Natural killer cell (primary cell): Measurements from ENCODE around the gene IL18BP. TPM values are rescaled to one million over a fixed set of nuclear protein-coding genes. Genes with fewer than 3 reads are reported as not detected.

Experiments used
- ATAC-seq, 3 donors: fragments of 150-1000 bp in 2 of 3; fragments of 200-7000 bp in 1 of 3; cut with Tn5 transposase; 1 replicate in 1 of 3; 2 replicates in 2 of 3; pipeline ENCODE4 v1.10.0; 2021; ENCODE audit warnings: mild to moderate bottlenecking in 2 of 3, moderate library complexity in 2 of 3
- DNase-seq, 2 donors: peaks; one replicate each; pipeline versions ENCODE4 v3.0.0 to v3.0.0-alpha.2; 2013 to 2021; ENCODE audit warnings: mixed read lengths in 1 of 2
- H3K27ac ChIP-seq: one replicate; pipeline ENCODE4 v1.5.1; 2013; ENCODE audit warnings: mild to moderate bottlenecking, low read length
- H3K27me3 ChIP-seq: one replicate; pipeline ENCODE4 v1.6.1; 2013; ENCODE audit warnings: low read length; ENCODE audit not compliant: control insufficient read depth, insufficient read depth
- H3K36me3 ChIP-seq: one replicate; pipeline ENCODE4 v1.6.1; 2013; ENCODE audit warnings: low read length; ENCODE audit not compliant: control insufficient read depth, insufficient read depth
- H3K4me1 ChIP-seq: one replicate; pipeline ENCODE4 v1.6.1; 2013; ENCODE audit warnings: low read length; ENCODE audit not compliant: control insufficient read depth, insufficient read depth
- H3K4me3 ChIP-seq: one replicate; pipeline ENCODE4 v1.5.1; 2013; ENCODE audit warnings: low read length
- H3K9me3 ChIP-seq: one replicate; pipeline ENCODE4 v1.6.1; 2013; ENCODE audit warnings: low read length; ENCODE audit not compliant: control insufficient read depth, insufficient read depth
- H3K27ac Mint-ChIP-seq, 2 donors: one replicate each; pipeline ENCODE4 v1.8.0; 2022; ENCODE audit warnings: mild to moderate bottlenecking in 2 of 2, mixed read lengths in 2 of 2, moderate library complexity in 1 of 2
- H3K27me3 Mint-ChIP-seq, 2 donors: one replicate each; pipeline ENCODE4 v1.8.0; 2022; ENCODE audit warnings: low read depth in 2 of 2, mixed read lengths in 2 of 2
- H3K36me3 Mint-ChIP-seq: one replicate; pipeline ENCODE4 v1.8.0; 2022; ENCODE audit warnings: mixed read lengths
- H3K4me1 Mint-ChIP-seq, 2 donors: one replicate each; pipeline ENCODE4 v1.8.0; 2022; ENCODE audit warnings: mixed read lengths in 2 of 2
- H3K4me3 Mint-ChIP-seq: one replicate; pipeline ENCODE4 v1.8.0; 2022; ENCODE audit warnings: mild to moderate bottlenecking, moderate library complexity, mixed read lengths
- H3K9me3 Mint-ChIP-seq, 2 donors: one replicate each; pipeline ENCODE4 v1.8.0; 2022; ENCODE audit warnings: mixed read lengths in 2 of 2
- WGBS: methylation state at CpG from one replicate; pipeline ENCODE4 v1.1.7; 2013; ENCODE audit warnings: missing lambda C conversion rate; ENCODE audit not compliant: insufficient coverage; 5-methylcytosine and 5-hydroxymethylcytosine counted together
- intact Hi-C: fragments of 100-400 bp; cut with micrococcal nuclease; formaldehyde crosslinking; loops from one replicate; pipeline ENCODE4 v1.14.2; 2022
- total RNA-seq, 4 donors: library from RNA; stranded (reverse); fragments of 120-200 nt in 1 of 4; gene quantifications; one replicate each; pipeline versions ENCODE4 v1.2.3 to v1.2.4, GENCODE V29; 2013 to 2022
- TF ChIP-seq, protein P1 (sequence below): fragments of 200-600 bp; IDR thresholded peaks from one replicate; pipeline ENCODE4 v1.8.0; 2022; ENCODE audit warnings: antibody characterized with exemption

Gene IL18BP
- total RNA-seq, 3 donors from 2014 or later (not counting 1 experiment from before 2014, with no cell fraction given): 23.1 to 35.5 (median 27.2) TPM

DNA sequence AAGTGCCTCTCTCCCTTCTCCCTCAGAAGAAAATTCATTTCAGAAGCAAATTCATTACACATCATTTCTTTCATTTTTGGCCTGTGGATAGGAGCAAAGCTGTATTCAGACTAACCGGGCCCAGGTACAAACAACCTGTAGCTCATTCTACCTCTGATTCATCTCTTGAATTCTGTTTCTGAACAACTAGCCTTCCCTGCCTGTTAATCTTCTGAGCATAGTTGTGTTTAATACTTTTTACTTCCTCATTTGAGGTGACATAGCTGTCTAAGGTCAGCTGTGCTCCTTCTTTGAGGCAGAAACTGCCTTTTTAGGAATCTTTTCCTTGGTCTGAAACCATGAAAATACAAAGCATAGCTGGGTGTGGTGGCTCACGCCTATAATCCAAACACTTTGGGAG lies 12.6 kb upstream of the IL18BP start:
- Mint-ChIP-seq H3K27me3 (no peaks in the 10 kb centered on the region), H3K27ac (peak overlapping the region in 1 of 2 donors; percentile 70), H3K9me3 (no peaks in the 10 kb centered on the region), H3K36me3 (no peaks in the 10 kb centered on the region), H3K4me1 (peaks cover 0 to 4% of the 10 kb centered on the region in 2 donors), H3K4me3 (no peak overlapping the region)
- no peak for DNase-seq
- H3K27ac ChIP-seq: no peak overlapping the region
- TF ChIP-seq, protein P1, sequence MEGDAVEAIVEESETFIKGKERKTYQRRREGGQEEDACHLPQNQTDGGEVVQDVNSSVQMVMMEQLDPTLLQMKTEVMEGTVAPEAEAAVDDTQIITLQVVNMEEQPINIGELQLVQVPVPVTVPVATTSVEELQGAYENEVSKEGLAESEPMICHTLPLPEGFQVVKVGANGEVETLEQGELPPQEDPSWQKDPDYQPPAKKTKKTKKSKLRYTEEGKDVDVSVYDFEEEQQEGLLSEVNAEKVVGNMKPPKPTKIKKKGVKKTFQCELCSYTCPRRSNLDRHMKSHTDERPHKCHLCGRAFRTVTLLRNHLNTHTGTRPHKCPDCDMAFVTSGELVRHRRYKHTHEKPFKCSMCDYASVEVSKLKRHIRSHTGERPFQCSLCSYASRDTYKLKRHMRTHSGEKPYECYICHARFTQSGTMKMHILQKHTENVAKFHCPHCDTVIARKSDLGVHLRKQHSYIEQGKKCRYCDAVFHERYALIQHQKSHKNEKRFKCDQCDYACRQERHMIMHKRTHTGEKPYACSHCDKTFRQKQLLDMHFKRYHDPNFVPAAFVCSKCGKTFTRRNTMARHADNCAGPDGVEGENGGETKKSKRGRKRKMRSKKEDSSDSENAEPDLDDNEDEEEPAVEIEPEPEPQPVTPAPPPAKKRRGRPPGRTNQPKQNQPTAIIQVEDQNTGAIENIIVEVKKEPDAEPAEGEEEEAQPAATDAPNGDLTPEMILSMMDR: no peak
- intact Hi-C loops: no loop called here
- H3K36me3 ChIP-seq: peaks cover 11% of the 10 kb centered on the region
- H3K9me3 ChIP-seq: no peaks in the 10 kb centered on the region
- WGBS: 57% methylated on average over 2 of the region's 2 CpGs
- ATAC-seq: no peak
- H3K4me3 ChIP-seq: no peak overlapping the region
- no peaks in the 10 kb centered on the region for H3K4me1 ChIP-seq
- no peaks in the 10 kb centered on the region for H3K27me3 ChIP-seq

DNA sequence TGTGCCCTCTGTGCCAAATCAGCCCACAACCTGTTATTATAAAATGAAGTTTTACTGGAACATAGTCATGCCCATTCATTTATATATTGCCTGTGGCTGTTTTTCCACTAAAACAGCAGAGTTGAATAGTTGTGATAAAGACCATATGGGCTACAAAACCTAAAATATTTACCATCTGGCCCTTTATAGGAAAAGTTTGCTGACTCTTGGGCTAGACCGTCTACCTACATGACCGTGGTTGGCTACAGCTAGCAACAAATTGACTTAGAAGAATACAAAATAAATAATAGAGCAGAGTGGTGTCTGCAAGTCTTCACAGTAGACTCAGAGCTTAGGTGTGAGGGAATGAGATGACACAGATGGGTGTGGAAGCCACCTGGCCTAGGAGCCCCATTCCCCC lies 11.2 kb upstream of the IL18BP start:
- no peaks in the 10 kb centered on the region for H3K4me1 ChIP-seq
- WGBS: 50% methylated on average over 2 of the region's 2 CpGs
- Mint-ChIP-seq H3K27ac (no peak overlapping the region), H3K4me3 (no peak overlapping the region), H3K36me3 (no peaks in the 10 kb centered on the region), H3K27me3 (no peaks in the 10 kb centered on the region), H3K9me3 (no peaks in the 10 kb centered on the region), H3K4me1 (peaks cover 0 to 4% of the 10 kb centered on the region in 2 donors)
- H3K27me3 ChIP-seq: no peaks in the 10 kb centered on the region
- peaks cover 11% of the 10 kb centered on the region for H3K36me3 ChIP-seq
- no peak overlapping the region for H3K27ac ChIP-seq
- H3K4me3 ChIP-seq: no peak overlapping the region
- H3K9me3 ChIP-seq: no peaks in the 10 kb centered on the region
- no peak for ATAC-seq
- no peak for DNase-seq
- intact Hi-C loops: no loop called here
- TF ChIP-seq, protein P1: no peak

DNA sequence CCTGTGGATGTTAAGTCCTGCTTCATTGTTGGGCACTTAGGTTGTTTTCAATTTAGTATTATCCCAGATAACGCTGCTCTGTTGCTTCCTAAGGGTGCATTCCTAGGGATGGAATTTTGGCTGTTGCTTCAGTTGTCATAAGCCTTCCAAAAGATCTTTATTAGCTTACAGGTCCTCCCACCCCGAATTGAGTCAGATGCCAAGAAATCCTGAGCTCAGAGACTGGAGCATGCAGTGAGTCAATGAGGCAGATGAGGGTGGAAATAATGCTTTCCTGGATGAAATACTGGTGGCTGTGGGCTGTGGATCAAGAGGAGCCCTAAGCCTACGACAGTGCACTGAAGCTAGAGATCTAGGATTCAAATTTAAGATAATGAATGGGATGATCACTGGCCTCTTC lies 10.7 kb upstream of the IL18BP start:
- H3K36me3 Mint-ChIP-seq: no peaks in the 10 kb centered on the region
- Histone ChIP-seq H3K4me3 (no peak overlapping the region), H3K9me3 (no peaks in the 10 kb centered on the region), H3K4me1 (no peaks in the 10 kb centered on the region), H3K27me3 (no peaks in the 10 kb centered on the region), H3K36me3 (peaks cover 10% of the 10 kb centered on the region), H3K27ac (no peak overlapping the region)
- no peaks in the 10 kb centered on the region for H3K9me3 Mint-ChIP-seq
- TF ChIP-seq, protein P1: no peak
- intact Hi-C loops: no loop called here
- DNase-seq: no peak
- peaks cover 0 to 4% of the 10 kb centered on the region in 2 donors for H3K4me1 Mint-ChIP-seq
- no peaks in the 10 kb centered on the region for H3K27me3 Mint-ChIP-seq
- WGBS: 98% methylated on average over 3 of the region's 3 CpGs
- H3K4me3 Mint-ChIP-seq: no peak overlapping the region
- H3K27ac Mint-ChIP-seq: no peak overlapping the region
- ATAC-seq: no peak

DNA sequence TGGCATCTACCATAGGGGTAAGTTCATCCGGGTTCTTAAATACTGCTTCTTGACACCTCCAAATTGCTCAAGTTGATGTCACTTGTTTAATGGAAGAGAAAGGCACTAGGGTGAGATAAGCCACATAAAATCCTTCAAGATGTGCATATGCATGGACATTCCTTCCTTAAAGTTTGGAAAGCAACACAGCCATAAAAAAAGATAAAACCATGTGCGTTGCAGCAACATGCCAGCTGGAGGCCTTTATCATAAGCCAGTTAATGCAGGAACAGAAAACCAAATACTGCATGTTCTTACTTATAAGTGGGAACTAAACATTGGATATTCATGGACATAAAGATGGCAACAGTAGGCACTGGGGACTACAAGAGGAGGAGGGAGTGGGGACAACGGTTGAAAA lies 8.0 kb upstream of the IL18BP start:
- no peak overlapping the region for H3K4me3 ChIP-seq
- Mint-ChIP-seq H3K27ac (no peak overlapping the region), H3K4me1 (peaks cover 0 to 4% of the 10 kb centered on the region in 2 donors), H3K4me3 (no peak overlapping the region), H3K36me3 (no peaks in the 10 kb centered on the region), H3K9me3 (no peaks in the 10 kb centered on the region), H3K27me3 (no peaks in the 10 kb centered on the region)
- intact Hi-C loops: no loop called here
- peaks cover 2% of the 10 kb centered on the region for H3K36me3 ChIP-seq
- TF ChIP-seq, protein P1: no peak
- H3K9me3 ChIP-seq: no peaks in the 10 kb centered on the region
- DNase-seq (no peak), ATAC-seq (no peak)
- no peaks in the 10 kb centered on the region for H3K4me1 ChIP-seq
- H3K27me3 ChIP-seq: no peaks in the 10 kb centered on the region
- no peak overlapping the region for H3K27ac ChIP-seq
- WGBS: 67% methylated on average over 3 of the region's 3 CpGs
